VCaP (cell line): Measurements from ENCODE around the gene SLMAP.

Experiments
- H3K27ac ChIP-seq: fragments of 450-650 bp; 2 replicates; pipeline ENCODE4 v1.5.1; 2017
- TF ChIP-seq, protein P1 (sequence below): fragments of 450-650 bp; conservative IDR thresholded peaks from 2 replicates; pipeline ENCODE4 v1.5.1; 2017; ENCODE audit warnings: mild to moderate bottlenecking, moderate library complexity

SLMAP gene

GRCh38 chr3:57793737-57794187 lies 37.7 kb downstream of the SLMAP start:
- no peak overlapping the region for H3K27ac ChIP-seq
- TF ChIP-seq, protein P1, sequence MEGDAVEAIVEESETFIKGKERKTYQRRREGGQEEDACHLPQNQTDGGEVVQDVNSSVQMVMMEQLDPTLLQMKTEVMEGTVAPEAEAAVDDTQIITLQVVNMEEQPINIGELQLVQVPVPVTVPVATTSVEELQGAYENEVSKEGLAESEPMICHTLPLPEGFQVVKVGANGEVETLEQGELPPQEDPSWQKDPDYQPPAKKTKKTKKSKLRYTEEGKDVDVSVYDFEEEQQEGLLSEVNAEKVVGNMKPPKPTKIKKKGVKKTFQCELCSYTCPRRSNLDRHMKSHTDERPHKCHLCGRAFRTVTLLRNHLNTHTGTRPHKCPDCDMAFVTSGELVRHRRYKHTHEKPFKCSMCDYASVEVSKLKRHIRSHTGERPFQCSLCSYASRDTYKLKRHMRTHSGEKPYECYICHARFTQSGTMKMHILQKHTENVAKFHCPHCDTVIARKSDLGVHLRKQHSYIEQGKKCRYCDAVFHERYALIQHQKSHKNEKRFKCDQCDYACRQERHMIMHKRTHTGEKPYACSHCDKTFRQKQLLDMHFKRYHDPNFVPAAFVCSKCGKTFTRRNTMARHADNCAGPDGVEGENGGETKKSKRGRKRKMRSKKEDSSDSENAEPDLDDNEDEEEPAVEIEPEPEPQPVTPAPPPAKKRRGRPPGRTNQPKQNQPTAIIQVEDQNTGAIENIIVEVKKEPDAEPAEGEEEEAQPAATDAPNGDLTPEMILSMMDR, result no peak

GRCh38 chr3:57794501-57794900 lies 38.4 kb downstream of the SLMAP start:
- no peak overlapping the region for H3K27ac ChIP-seq
- TF ChIP-seq, protein P1, result no peak

DNA sequence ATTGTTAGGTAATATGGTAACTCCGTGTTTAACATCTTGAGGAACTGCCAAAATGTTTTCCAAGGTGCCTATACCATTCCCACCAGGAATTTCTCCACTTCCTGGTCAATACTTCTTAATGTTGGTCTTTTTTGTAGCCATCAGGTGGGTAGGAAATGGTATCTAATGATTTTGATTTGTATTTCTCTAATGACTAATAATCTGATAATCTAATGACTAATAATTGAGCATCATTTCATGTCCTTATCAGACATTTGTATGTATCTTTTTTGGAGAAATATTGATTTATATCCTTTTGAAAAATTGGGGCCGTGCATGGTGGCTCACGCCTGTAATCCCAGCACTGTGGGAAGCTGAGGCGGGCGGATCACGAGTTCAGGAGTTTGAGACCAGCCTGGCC lies 38.8 kb downstream of the SLMAP start:
- TF ChIP-seq, protein P1, result no peak
- no peak overlapping the region for H3K27ac ChIP-seq

GRCh38 chr3:57796261-57796660 lies 40.2 kb downstream of the SLMAP start:
- TF ChIP-seq, protein P1, result no peak
- H3K27ac ChIP-seq, result no peak overlapping the region

DNA sequence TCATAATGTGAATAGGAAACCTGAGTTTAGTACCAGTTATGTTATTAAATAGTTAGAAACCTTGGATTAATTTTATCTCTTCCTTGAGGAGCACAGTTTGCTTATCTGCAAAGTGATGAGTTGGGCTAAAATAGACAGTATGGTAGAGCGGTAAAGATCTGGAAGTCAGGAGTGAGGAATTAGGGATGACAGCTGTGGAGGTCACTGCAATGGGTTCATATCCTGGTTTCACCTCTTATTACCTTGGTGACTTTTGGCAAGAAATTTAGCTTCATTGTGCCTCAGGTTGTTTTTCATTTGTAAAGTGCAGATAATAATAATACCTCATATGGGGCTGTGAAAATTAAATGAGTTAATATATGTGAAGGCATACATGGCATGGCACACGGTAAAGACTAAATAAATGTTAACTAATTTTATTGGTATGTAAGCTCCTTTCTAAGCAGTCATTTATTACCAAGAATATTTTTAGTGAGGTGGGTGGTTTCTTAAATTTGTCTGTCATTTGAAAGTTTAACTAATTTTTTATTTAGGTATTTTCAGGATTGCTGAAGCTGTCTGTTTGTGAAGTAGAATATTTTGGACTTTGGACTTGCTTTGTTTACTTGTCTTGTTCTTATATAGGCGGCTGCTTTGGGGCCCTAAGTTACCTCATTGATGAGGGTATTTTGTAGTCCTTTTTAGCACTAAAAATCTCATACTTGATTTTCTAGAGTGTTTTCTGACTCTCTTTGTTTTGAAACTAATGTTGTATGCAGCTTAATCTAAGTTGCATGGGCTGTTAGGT lies 41.8 kb downstream of the SLMAP start:
- H3K27ac ChIP-seq, result no peak overlapping the region
- TF ChIP-seq, protein P1, result no peak

DNA sequence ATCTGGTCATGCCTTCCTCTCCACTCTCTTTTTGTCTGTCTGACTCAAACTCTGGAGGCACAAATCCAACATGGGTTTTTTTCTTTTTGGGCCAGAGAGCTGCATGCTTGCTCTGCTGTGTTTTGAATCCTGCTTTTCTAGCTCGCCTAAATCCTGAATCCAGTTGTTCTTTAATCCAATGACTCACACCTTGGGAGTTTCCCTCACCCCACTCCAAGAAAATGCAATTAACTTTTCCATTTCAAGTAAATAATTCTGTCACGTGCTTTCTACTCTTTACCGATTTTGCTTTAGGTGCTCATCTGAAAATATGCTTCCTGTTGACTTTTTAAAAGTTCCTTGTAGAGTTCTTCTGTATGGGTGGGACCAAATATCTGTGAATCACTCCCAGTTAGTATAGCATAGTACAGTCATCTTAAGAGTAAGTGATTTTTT lies 47.6 kb downstream of the SLMAP start:
- no peak overlapping the region for H3K27ac ChIP-seq
- TF ChIP-seq, protein P1, result no peak

DNA sequence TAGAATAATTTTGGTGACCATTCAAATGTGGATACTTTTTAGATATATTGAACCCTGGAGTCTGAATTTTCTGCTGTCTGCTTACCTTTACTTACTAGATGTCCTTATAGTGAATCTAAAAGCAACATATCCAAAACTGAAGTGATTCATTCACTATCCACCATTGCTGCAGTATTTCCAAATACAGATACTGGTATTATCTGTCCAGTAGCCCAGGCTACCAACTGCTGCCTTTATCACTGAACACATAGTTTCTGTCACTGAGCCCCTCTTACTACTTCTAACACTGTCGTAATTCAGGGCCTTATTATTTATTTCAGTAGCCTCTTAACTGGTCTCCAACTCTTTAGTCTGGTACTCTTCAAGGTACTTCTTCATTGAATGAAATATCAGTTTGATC lies 49.2 kb downstream of the SLMAP start:
- TF ChIP-seq, protein P1, result no peak

More for the DNA sequence above, 49.2 kb downstream of the SLMAP start:
- no peak overlapping the region for H3K27ac ChIP-seq
